ENCODE results near the gene CDR2L. TPM values are rescaled to one million over a fixed set of nuclear protein-coding genes. Genes with fewer than 3 reads are reported as not detected.

Gene CDR2L
- polyA plus RNA-seq, 3 donors, result 0.05 TPM; not detected in 2

GRCh38 chr17:74939534-74939933 is 47.9 kb upstream of the CDR2L start:
- Mint-ChIP-seq H3K27ac (no peak overlapping the region), H3K4me1 (no peaks in the 10 kb centered on the region), H3K4me3 (no peak overlapping the region), H3K27me3 (ENCODE audit: low read depth in 3 of 3) (peaks cover 55 to 86% (median 71%) of the 10 kb centered on the region in 3 donors), H3K9me3 (peaks cover 0 to 9% (median 2%) of the 10 kb centered on the region in 7 donors), H3K36me3 (no peaks in the 10 kb centered on the region)
- Histone ChIP-seq H3K9me3 (replicated peaks in 1 of 2; ENCODE audit: control insufficient read depth in 1 of 2, insufficient read depth in 1 of 2, low read length in 2 of 2) (peaks cover 0 to 15% of the 10 kb centered on the region in 2 donors), H3K4me1 (ENCODE audit: control insufficient read depth in 1 of 2, insufficient read depth in 2 of 2, low read length in 2 of 2) (no peaks in the 10 kb centered on the region), H3K27me3 (ENCODE audit: control insufficient read depth in 2 of 2, insufficient read depth in 2 of 2, low read length in 2 of 2) (peaks cover 35 to 51% of the 10 kb centered on the region in 2 donors), H3K9ac (ENCODE audit: insufficient read depth, low read length, poor library complexity, severe bottlenecking) (no peak overlapping the region), H4K20me1 (ENCODE audit: insufficient read depth, low read length) (no peaks in the 10 kb centered on the region), H3K27ac (ENCODE audit: low read depth in 1 of 2, low read length in 2 of 2) (no peak overlapping the region), H3K4me2 (replicated peaks; ENCODE audit: extremely low read depth, low read length, poor library complexity, severe bottlenecking) (no peak overlapping the region), H3K4me3 (replicated peaks in 1 of 3; ENCODE audit: low read depth in 2 of 3, low read length in 3 of 3) (no peak overlapping the region), H2AFZ (ENCODE audit: insufficient read depth, low read depth, low read length, poor library complexity, severe bottlenecking) (no peak overlapping the region), H3K36me3 (replicated peaks in 1 of 2; ENCODE audit: control insufficient read depth in 1 of 2, insufficient read depth in 2 of 2, low read length in 2 of 2) (no peaks in the 10 kb centered on the region), H3K79me2 (ENCODE audit: insufficient read depth, low read length) (no peaks in the 10 kb centered on the region)
- no peak for DNase-seq
- 36% methylated on average over 5 of the region's 8 CpGs for WGBS (ENCODE audit: insufficient coverage)
- TF ChIP-seq CTCF (IDR thresholded peaks at IDR 0.05), result no peak
- intact Hi-C loops (cut with micrococcal nuclease), result no loop called here

- Histone ChIP-seq H3K4me1 (ENCODE audit: control insufficient read depth in 1 of 2, insufficient read depth in 2 of 2, low read length in 2 of 2) (no peaks in the 10 kb centered on the region), H3K27me3 (ENCODE audit: control insufficient read depth in 2 of 2, insufficient read depth in 2 of 2, low read length in 2 of 2) (peaks cover 21 to 34% of the 10 kb centered on the region in 2 donors), H3K9me3 (replicated peaks in 1 of 2; ENCODE audit: control insufficient read depth in 1 of 2, insufficient read depth in 1 of 2, low read length in 2 of 2) (peaks cover 0 to 12% of the 10 kb centered on the region in 2 donors), H3K9ac (ENCODE audit: insufficient read depth, low read length, poor library complexity, severe bottlenecking) (no peak overlapping the region), H4K20me1 (ENCODE audit: insufficient read depth, low read length) (no peaks in the 10 kb centered on the region), H3K36me3 (replicated peaks in 1 of 2; ENCODE audit: control insufficient read depth in 1 of 2, insufficient read depth in 2 of 2, low read length in 2 of 2) (no peaks in the 10 kb centered on the region), H2AFZ (ENCODE audit: insufficient read depth, low read depth, low read length, poor library complexity, severe bottlenecking) (no peak overlapping the region), H3K4me3 (replicated peaks in 1 of 3; ENCODE audit: low read depth in 2 of 3, low read length in 3 of 3) (no peak overlapping the region), H3K27ac (ENCODE audit: low read depth in 1 of 2, low read length in 2 of 2) (no peak overlapping the region), H3K4me2 (replicated peaks; ENCODE audit: extremely low read depth, low read length, poor library complexity, severe bottlenecking) (no peak overlapping the region), H3K79me2 (ENCODE audit: insufficient read depth, low read length) (no peaks in the 10 kb centered on the region)
- TF ChIP-seq CTCF (IDR thresholded peaks at IDR 0.05), result no peak
- no peak overlapping the region for H3K27ac Mint-ChIP-seq
- H3K36me3 Mint-ChIP-seq, result no peaks in the 10 kb centered on the region
- H3K9me3 Mint-ChIP-seq, result peaks cover 0 to 9% (median 0%) of the 10 kb centered on the region in 7 donors
- H3K4me3 Mint-ChIP-seq, result no peak overlapping the region
- intact Hi-C loops (cut with micrococcal nuclease), result no loop called here
- WGBS (ENCODE audit: insufficient coverage), result 78% methylated on average over 17 of the region's 21 CpGs
- no peaks in the 10 kb centered on the region for H3K4me1 Mint-ChIP-seq
- no peak for DNase-seq
- peaks cover 52 to 86% (median 66%) of the 10 kb centered on the region in 3 donors for H3K27me3 Mint-ChIP-seq (ENCODE audit: low read depth in 3 of 3)
These were observed 46.2 kb upstream of the CDR2L start for GRCh38 chr17:74941128-74941725.

All from CD14-positive monocyte (primary cell).